ENCODE measurements around the gene OR6K3.

The OR6K3 gene

GRCh38 chr1:158728510-158729225 is 8.1 kb upstream of the OR6K3 start:
- no peak for TF ChIP-seq CTCF (IDR thresholded peaks at IDR 0.05; ENCODE audit: low read depth, low read length)

GRCh38 chr1:158724442-158724841 is 3.9 kb upstream of the OR6K3 start:
- no peak for TF ChIP-seq CTCF (IDR thresholded peaks at IDR 0.05; ENCODE audit: low read depth, low read length)
- DNase-seq (ENCODE audit: extremely low read depth, low read depth), result no peak

More at GRCh38 chr1:158728510-158729225, 8.1 kb upstream of the OR6K3 start:
- DNase-seq (ENCODE audit: extremely low read depth, low read depth), result no peak

GRCh38 chr1:158719664-158720063 is 856 bp downstream of the OR6K3 start:
- no peak for TF ChIP-seq CTCF (IDR thresholded peaks at IDR 0.05; ENCODE audit: low read depth, low read length)
- no peak for DNase-seq (ENCODE audit: extremely low read depth, low read depth)

GRCh38 chr1:158717344-158717743 is 3.2 kb downstream of the OR6K3 start:
- TF ChIP-seq CTCF (IDR thresholded peaks at IDR 0.05; ENCODE audit: low read depth, low read length), result no peak
- DNase-seq (ENCODE audit: extremely low read depth, low read depth), result no peak

- no peak for DNase-seq (ENCODE audit: extremely low read depth, low read depth)
- no peak for TF ChIP-seq CTCF (IDR thresholded peaks at IDR 0.05; ENCODE audit: low read depth, low read length)
Observed at GRCh38 chr1:158716335-158716734, 4.2 kb downstream of the OR6K3 start.

GRCh38 chr1:158714754-158715153 is 5.8 kb downstream of the OR6K3 start:
- TF ChIP-seq CTCF (IDR thresholded peaks at IDR 0.05; ENCODE audit: low read depth, low read length), result no peak
- DNase-seq (ENCODE audit: extremely low read depth, low read depth), result no peak

GRCh38 chr1:158711098-158711497 is 9.4 kb downstream of the OR6K3 start:
- no peak for TF ChIP-seq CTCF (IDR thresholded peaks at IDR 0.05; ENCODE audit: low read depth, low read length)

More at GRCh38 chr1:158711098-158711497, 9.4 kb downstream of the OR6K3 start:
- no peak for DNase-seq (ENCODE audit: extremely low read depth, low read depth)

Measured in AG09319 (cell line).